B cell (primary cell): Measurements from ENCODE around the gene MAPK10. TPM values are rescaled to one million over a fixed set of nuclear protein-coding genes. Genes with fewer than 3 reads are reported as not detected.

Source experiments
- ATAC-seq: fragments of 200-7000 bp; cut with Tn5 transposase; one replicate; pipeline ENCODE4 v1.10.0; 2021; ENCODE audit warnings: low read depth, mild to moderate bottlenecking, moderate number of reproducible peaks, moderate library complexity
- CTCF ChIA-PET: fragments of 350-600 bp; sonication (Branson Sonifier 250); formaldehyde crosslinking; loops from one replicate; lab custom pipeline; 2021; ENCODE audit warnings: antibody characterized with exemption, inconsistent platforms; lab: Charles Lee
- POLR2A ChIA-PET: fragments of 350-600 bp; sonication (Branson Sonifier 250); formaldehyde crosslinking; loops from one replicate; lab custom pipeline; 2021; ENCODE audit warnings: antibody characterized with exemption; lab: Charles Lee
- DNase-seq: peaks from one replicate; pipeline ENCODE4 v3.0.0; 2013
- H2AFZ ChIP-seq: 2 replicates; pipeline ENCODE4 v1.6.1; 2012; ENCODE audit warnings: mild to moderate bottlenecking, low read depth, low read length; ENCODE audit not compliant: insufficient read depth, poor library complexity, severe bottlenecking
- H3K27ac ChIP-seq, 2 donors: 1 replicate in 1 of 2; 2 replicates in 1 of 2; pipeline ENCODE4 v1.5.1; 2012 to 2013; ENCODE audit warnings: low read length in 2 of 2, mild to moderate bottlenecking in 2 of 2, moderate library complexity in 1 of 2
- H3K27me3 ChIP-seq, 4 experiments: fragments of 200-600 bp in 1 of 4; sonication (generic) in 1 of 4; replicated peaks in 1 of 4; 1 replicate in 2 of 4; 2 replicates in 2 of 4; pipeline versions ENCODE4 v1.6.1 to v1.7.0; 2013 to 2016; ENCODE audit warnings: low read length in 3 of 4, mild to moderate bottlenecking in 2 of 4, mixed read lengths in 1 of 4, moderate library complexity in 1 of 4; ENCODE audit not compliant: insufficient read depth in 4 of 4, control insufficient read depth in 3 of 4; ENCODE audit errors: control extremely low read depth in 1 of 4
- H3K36me3 ChIP-seq, 2 experiments: replicated peaks in 1 of 2; 1 replicate in 1 of 2; 2 replicates in 1 of 2; pipeline versions ENCODE4 v1.6.1 to v1.7.1; 2013; ENCODE audit warnings: low read length in 1 of 2; ENCODE audit not compliant: insufficient read depth in 2 of 2, control insufficient read depth in 1 of 2; ENCODE audit errors: control extremely low read depth in 1 of 2, extremely low read depth in 1 of 2
- H3K4me1 ChIP-seq, 2 donors: fragments of 200-600 bp in 1 of 2; sonication (generic) in 1 of 2; 1 replicate in 1 of 2; 2 replicates in 1 of 2; pipeline versions ENCODE4 v1.5.1 to v1.6.1; 2013 to 2017; ENCODE audit warnings: low read length in 2 of 2; ENCODE audit not compliant: control insufficient read depth in 2 of 2, insufficient read depth in 2 of 2
- H3K4me2 ChIP-seq: replicated peaks from 2 replicates; pipeline ENCODE3; 2012; ENCODE audit warnings: mild to moderate bottlenecking, low read depth, low read length; ENCODE audit not compliant: poor library complexity, severe bottlenecking
- H3K4me3 ChIP-seq, 5 experiments: fragments of 200-600 bp in 1 of 5; sonication (generic) in 1 of 5; 1 replicate in 3 of 5; 2 replicates in 2 of 5; pipeline versions ENCODE4 v1.5.1 to v1.7.0; 2011 to 2016; ENCODE audit warnings: low read length in 4 of 5, mild to moderate bottlenecking in 4 of 5, low read depth in 2 of 5, control low read depth in 1 of 5, moderate library complexity in 1 of 5; ENCODE audit not compliant: insufficient read depth in 1 of 5; ENCODE audit errors: control extremely low read depth in 1 of 5, extremely low read depth in 1 of 5
- H3K79me2 ChIP-seq: fragments of 200-600 bp; sonication (generic); one replicate; pipeline ENCODE4 v1.6.0; 2016; ENCODE audit warnings: low read length; ENCODE audit not compliant: control insufficient read depth, insufficient read depth
- H3K9ac ChIP-seq: fragments of 200-600 bp; sonication (generic); 2 replicates; pipeline ENCODE4 v1.6.1; 2017; ENCODE audit warnings: mild to moderate bottlenecking, low read length, moderate library complexity
- H3K9me3 ChIP-seq, 3 donors: one replicate each; pipeline versions ENCODE4 v1.6.1 to v1.7.1; 2013; ENCODE audit warnings: low read length in 2 of 3; ENCODE audit not compliant: control insufficient read depth in 2 of 3, insufficient read depth in 1 of 3; ENCODE audit errors: control extremely low read depth in 1 of 3
- H4K20me1 ChIP-seq: 2 replicates; pipeline ENCODE4 v1.6.0; 2012; ENCODE audit warnings: mild to moderate bottlenecking, low read length; ENCODE audit not compliant: insufficient read depth, control insufficient read depth, poor library complexity, severe bottlenecking
- H3K27ac Mint-ChIP-seq: one replicate; pipeline ENCODE4 v1.8.0; 2021; ENCODE audit warnings: mixed read lengths
- H3K27me3 Mint-ChIP-seq: one replicate; pipeline ENCODE4 v1.8.0; 2021; ENCODE audit warnings: mixed read lengths
- H3K4me1 Mint-ChIP-seq: one replicate; pipeline ENCODE4 v1.8.0; 2021; ENCODE audit warnings: mixed read lengths
- H3K4me3 Mint-ChIP-seq: one replicate; pipeline ENCODE4 v1.8.0; 2021; ENCODE audit warnings: mixed read lengths
- H3K9me3 Mint-ChIP-seq: one replicate; pipeline ENCODE4 v1.8.0; 2022; ENCODE audit warnings: mixed read lengths; ENCODE audit not compliant: insufficient read depth
- EZH2 ChIP-seq: IDR thresholded peaks from 2 replicates; pipeline ENCODE4 v1.6.1; 2012; ENCODE audit warnings: borderline replicate concordance, low read depth, mild to moderate bottlenecking, moderate library complexity, low read length; ENCODE audit not compliant: insufficient read depth, poor library complexity, severe bottlenecking
- WGBS: methylation state at CpG from one replicate; pipeline ENCODE4 v1.1.5; 2013; ENCODE audit warnings: missing lambda C conversion rate; ENCODE audit not compliant: insufficient coverage; 5-methylcytosine and 5-hydroxymethylcytosine counted together
- intact Hi-C: fragments of 100-400 bp; cut with micrococcal nuclease; formaldehyde crosslinking; loops from one replicate; pipeline ENCODE4 v1.10.0; 2022
- polyA plus RNA-seq: library from polyadenylated mRNA; depleted of rRNA; stranded (reverse); fragments of >200 nt; gene quantifications from 2 replicates; pipeline ENCODE4 v1.2.3, GENCODE V29; 2012
- total RNA-seq, 2 donors: library from RNA; stranded (reverse); fragments of 120-200 nt in 1 of 2; gene quantifications; 1 replicate in 1 of 2; 2 replicates in 1 of 2; pipeline versions ENCODE4 v1.2.3 to v1.2.4, GENCODE V29; 2013 to 2022
- TF ChIP-seq, protein P1 (sequence below): fragments of 200-600 bp; IDR thresholded peaks from one replicate; pipeline ENCODE4 v1.8.0; 2022; ENCODE audit warnings: antibody characterized with exemption, mild to moderate bottlenecking

The MAPK10 gene
- total and polyA plus RNA-seq, 2 donors (not counting 1 experiment from before 2014, with no cell fraction given): 0.03 to 3.1 TPM

DNA sequence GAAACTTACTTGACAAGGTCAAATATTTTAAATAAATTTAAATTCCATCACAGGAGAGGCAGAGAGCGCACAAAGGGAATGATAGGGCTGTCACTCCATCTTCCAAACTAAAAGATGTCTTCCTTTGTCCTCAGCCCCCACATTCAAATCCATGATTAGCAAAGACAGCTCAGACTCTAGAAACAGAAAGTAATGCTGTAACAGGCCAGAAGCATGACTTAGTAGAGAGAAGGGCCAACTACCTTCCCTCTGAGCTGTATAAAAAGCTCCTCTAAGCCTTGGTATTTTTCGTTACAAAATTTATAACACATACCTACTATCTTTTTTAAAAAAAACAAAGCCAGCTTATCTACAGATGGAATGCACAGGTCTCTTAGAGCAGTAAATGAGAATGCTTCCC is 207.4 kb downstream of the MAPK10 start:
- H3K4me1 Mint-ChIP-seq: no peaks in the 10 kb centered on the region
- Histone ChIP-seq H3K4me3 (no peak overlapping the region), H3K4me2 (no peak overlapping the region), H3K79me2 (no peaks in the 10 kb centered on the region), H4K20me1 (no peaks in the 10 kb centered on the region), H3K4me1 (no peaks in the 10 kb centered on the region), H2AFZ (no peak overlapping the region), H3K27ac (no peak overlapping the region), H3K9ac (no peak overlapping the region), H3K9me3 (no peaks in the 10 kb centered on the region), H3K36me3 (no peaks in the 10 kb centered on the region), H3K27me3 (no peaks in the 10 kb centered on the region)
- POLR2A ChIA-PET: no interaction called here
- WGBS: no CpG with 5 or more reads among the region's 2 CpGs
- intact Hi-C loops: no loop called here
- no peak for TF ChIP-seq EZH2
- H3K27me3 Mint-ChIP-seq: no peaks in the 10 kb centered on the region
- H3K4me3 Mint-ChIP-seq: no peak overlapping the region
- H3K9me3 Mint-ChIP-seq: no peaks in the 10 kb centered on the region
- CTCF ChIA-PET: interaction anchor here (0.6 kb wide), 1 partner anchor 252 kb away, joined by 3 read pairs; no protein-coding TSS in a partner anchor
- no peak overlapping the region for H3K27ac Mint-ChIP-seq
- no peak for ATAC-seq
- no peak for DNase-seq

DNA sequence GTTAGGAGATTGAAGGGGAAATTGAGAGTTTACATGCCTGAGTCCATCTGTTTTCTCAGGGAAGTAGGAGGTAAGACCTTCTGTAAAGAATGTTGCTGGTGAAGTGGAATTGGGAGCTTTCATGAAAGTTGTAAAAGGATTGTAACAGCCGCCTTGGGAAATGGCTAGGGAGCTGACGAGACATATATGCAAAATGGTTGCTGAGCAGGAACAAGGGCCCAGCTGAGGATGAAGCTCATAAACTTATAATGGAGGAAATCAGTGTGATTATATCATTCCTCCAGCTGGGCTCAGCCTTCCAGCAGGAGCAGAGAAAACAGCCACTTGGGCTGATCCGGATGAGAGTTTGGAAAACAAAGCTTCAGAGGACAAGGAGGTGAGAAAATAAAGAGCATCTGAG is 208.7 kb downstream of the MAPK10 start:
- H2AFZ ChIP-seq: no peak overlapping the region
- ATAC-seq (no peak), DNase-seq (no peak)
- WGBS: 100% methylated on average over 2 of the region's 3 CpGs
- no peak overlapping the region for H3K4me3 ChIP-seq
- H3K4me2 ChIP-seq: no peak overlapping the region
- H3K9me3 ChIP-seq: no peaks in the 10 kb centered on the region
- no peaks in the 10 kb centered on the region for H3K79me2 ChIP-seq
- no peaks in the 10 kb centered on the region for H3K4me1 Mint-ChIP-seq
- no peak overlapping the region for H3K4me3 Mint-ChIP-seq
- peaks cover 2% of the 10 kb centered on the region for H3K27me3 Mint-ChIP-seq
- TF ChIP-seq, protein P1, sequence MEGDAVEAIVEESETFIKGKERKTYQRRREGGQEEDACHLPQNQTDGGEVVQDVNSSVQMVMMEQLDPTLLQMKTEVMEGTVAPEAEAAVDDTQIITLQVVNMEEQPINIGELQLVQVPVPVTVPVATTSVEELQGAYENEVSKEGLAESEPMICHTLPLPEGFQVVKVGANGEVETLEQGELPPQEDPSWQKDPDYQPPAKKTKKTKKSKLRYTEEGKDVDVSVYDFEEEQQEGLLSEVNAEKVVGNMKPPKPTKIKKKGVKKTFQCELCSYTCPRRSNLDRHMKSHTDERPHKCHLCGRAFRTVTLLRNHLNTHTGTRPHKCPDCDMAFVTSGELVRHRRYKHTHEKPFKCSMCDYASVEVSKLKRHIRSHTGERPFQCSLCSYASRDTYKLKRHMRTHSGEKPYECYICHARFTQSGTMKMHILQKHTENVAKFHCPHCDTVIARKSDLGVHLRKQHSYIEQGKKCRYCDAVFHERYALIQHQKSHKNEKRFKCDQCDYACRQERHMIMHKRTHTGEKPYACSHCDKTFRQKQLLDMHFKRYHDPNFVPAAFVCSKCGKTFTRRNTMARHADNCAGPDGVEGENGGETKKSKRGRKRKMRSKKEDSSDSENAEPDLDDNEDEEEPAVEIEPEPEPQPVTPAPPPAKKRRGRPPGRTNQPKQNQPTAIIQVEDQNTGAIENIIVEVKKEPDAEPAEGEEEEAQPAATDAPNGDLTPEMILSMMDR: no peak
- no peak for TF ChIP-seq EZH2
- H3K4me1 ChIP-seq: no peaks in the 10 kb centered on the region
- intact Hi-C loops: no loop called here
- H3K27ac Mint-ChIP-seq: no peak overlapping the region
- H3K9ac ChIP-seq: no peak overlapping the region
- no peaks in the 10 kb centered on the region for H3K9me3 Mint-ChIP-seq
- H4K20me1 ChIP-seq: no peaks in the 10 kb centered on the region
- H3K27me3 ChIP-seq: no peaks in the 10 kb centered on the region
- no peak overlapping the region for H3K27ac ChIP-seq
- no peaks in the 10 kb centered on the region for H3K36me3 ChIP-seq
- POLR2A ChIA-PET: no interaction called here
- CTCF ChIA-PET: no interaction called here
